DND-41 (cell line): ENCODE data around the gene WDHD1.

Experiments
- EZH2 ChIP-seq: IDR thresholded peaks from 3 replicates; pipeline ENCODE4 v1.6.1; 2012; ENCODE audit warnings: borderline replicate concordance, low read depth, mild to moderate bottlenecking, moderate library complexity, low read length, inconsistent platforms; ENCODE audit not compliant: severe bottlenecking
- TF ChIP-seq, protein P1 (sequence below): IDR thresholded peaks from 2 replicates; pipeline ENCODE4 v1.5.1; 2012; ENCODE audit warnings: borderline replicate concordance, low read length, moderate library complexity, mild to moderate bottlenecking; ENCODE audit not compliant: poor library complexity, severe bottlenecking; ENCODE audit errors: extremely low read depth

DNA sequence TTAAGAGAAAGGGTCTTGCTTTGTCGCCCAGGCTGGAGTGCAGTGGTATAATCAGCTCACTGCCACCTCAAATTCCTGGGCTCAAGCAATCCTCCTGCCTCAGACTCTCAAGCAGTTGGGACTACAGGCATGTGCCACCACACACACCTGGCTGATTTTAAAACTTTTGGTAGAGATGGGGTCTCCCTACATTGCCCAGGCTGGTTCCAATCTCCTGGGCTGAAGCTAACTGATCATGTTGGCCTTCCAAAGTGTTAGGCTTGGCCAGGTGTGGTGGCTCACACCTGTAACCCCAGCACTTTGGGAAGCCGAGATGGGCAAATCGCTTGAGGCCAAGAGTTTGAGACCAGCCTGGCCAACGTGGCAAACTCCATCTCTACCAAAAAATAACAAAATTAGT is 80.4 kb downstream of the WDHD1 start:
- TF ChIP-seq, protein P1, sequence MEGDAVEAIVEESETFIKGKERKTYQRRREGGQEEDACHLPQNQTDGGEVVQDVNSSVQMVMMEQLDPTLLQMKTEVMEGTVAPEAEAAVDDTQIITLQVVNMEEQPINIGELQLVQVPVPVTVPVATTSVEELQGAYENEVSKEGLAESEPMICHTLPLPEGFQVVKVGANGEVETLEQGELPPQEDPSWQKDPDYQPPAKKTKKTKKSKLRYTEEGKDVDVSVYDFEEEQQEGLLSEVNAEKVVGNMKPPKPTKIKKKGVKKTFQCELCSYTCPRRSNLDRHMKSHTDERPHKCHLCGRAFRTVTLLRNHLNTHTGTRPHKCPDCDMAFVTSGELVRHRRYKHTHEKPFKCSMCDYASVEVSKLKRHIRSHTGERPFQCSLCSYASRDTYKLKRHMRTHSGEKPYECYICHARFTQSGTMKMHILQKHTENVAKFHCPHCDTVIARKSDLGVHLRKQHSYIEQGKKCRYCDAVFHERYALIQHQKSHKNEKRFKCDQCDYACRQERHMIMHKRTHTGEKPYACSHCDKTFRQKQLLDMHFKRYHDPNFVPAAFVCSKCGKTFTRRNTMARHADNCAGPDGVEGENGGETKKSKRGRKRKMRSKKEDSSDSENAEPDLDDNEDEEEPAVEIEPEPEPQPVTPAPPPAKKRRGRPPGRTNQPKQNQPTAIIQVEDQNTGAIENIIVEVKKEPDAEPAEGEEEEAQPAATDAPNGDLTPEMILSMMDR, result no peak
- TF ChIP-seq EZH2, result no peak
